ENCODE measurements around the gene TDRD9.

TDRD9 gene

DNA sequence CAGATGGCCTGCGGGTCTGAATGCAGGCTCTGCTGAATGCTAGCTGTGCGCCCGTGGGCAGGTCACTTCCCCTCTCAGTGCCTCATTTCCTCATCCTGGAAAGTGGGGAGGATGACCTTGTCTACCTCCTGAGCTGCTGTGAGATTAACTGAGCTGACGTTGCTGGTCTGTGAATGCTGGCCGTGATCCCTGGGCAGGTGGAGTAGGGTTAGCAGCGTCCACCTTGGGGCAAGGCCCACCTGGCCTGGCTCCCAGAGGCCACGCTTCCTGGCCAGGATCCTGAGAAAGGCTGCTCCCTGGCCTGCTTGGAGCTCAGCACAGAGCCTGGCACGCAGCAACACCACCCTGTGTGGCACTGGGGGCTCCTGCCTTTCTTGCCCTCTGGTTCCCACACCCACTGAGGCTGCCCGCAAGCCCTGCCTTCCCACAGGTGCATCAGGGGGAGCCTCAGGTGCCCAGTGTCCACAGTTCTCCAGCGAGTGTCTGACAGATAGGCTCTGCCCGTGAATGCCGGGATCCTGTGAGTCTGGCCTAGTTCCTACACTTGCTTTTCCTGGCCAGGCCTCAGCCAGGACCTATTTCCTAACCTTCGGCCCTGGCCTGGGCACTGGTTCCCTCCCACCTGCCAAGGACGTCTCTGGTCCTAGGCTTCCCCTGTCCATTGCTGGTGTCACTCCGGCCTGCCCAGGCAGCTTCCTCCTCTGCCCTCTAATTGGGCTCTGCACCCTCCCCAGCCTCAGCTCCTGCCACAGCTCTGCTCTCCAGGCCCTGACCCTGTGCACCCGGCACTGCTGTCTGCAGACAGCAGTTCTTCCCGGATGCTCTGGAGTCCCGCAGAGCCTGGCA is 37.2 kb upstream of the TDRD9 start:
- no peak for DNase-seq (ENCODE audit: low read depth, low spot score)

DNA sequence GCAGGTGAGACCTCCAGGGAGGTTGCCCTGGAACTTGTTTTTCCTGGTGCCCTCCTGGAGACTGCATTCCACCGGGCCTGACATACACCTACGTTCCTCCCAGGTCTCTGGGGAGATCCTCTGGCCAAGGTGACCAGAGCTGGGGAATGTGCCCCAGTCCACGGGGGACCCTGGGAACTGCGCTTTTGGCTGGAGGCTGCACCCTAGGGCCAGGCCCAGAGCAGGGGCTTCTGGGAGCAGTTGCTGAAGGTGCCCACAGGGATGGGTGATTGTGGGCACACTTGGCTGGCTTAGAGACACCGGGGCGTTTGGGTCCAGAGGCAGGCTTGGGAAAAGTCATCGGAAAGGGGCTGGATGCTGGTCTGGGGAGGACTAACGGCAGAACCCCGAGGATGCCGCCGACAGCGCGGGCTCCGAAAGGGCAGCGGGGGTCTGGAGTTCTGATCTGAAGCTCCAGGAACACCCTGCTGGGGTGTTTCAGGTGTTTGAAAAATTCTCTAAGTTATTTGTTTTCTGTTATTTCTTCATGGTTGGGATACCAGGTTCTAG is 36.5 kb upstream of the TDRD9 start:
- no peak for DNase-seq (ENCODE audit: low read depth, low spot score)

DNA sequence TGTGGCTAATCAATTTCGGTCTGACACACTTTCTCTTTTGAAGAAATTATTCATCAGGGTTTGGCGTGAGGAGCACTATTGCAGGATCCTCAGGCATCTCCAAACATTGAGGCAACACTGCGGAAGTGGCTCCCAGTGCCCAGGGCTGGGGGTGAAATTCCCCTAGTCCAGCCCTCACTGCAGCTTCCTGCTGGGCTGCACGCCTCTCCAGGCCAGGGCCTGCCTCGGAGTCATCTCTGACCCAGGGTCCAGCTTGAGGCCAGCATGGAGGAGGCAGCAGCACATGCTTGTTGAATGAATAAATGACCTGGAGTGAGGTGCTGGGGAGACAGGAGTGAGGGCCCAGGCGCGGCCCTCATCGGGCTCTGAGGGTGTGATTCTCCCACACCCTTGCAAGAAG is 36.0 kb upstream of the TDRD9 start:
- DNase-seq (ENCODE audit: low read depth, low spot score), result no peak

DNA sequence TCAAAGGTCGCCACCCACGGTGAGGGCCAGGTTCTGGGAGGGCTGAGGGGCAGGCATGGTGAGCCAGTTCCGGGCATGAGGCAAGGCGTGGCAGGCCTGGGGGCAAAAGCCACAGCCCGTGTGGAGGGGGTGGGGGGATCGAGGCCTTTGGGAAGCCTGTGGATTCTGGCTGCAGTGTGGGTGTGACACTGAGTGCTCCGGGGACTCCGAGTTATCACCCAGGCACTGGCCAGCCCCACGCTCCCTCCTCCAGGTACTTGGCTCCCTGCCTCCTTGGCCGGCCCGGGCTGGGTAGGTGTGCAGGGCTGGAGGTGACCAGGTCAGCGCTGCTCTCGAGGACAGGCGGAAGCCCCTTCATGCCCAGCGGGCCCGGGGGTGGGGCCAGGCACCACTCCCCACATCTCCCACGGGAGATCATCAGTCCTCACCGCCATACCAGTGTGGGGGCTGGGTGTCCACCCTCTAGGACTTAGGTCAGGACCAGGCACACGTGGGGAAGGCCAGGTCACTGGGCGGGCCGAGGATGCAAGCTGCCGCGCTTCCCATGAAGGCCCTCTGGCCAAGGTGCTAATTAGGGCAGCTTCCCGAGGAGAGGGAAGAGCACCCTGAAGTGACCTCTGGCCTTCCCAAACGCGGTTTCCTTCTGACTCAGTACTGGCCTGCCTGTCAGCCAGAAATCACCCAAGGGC is 34.1 kb upstream of the TDRD9 start:
- DNase-seq (ENCODE audit: low read depth, low spot score), result no peak

DNA sequence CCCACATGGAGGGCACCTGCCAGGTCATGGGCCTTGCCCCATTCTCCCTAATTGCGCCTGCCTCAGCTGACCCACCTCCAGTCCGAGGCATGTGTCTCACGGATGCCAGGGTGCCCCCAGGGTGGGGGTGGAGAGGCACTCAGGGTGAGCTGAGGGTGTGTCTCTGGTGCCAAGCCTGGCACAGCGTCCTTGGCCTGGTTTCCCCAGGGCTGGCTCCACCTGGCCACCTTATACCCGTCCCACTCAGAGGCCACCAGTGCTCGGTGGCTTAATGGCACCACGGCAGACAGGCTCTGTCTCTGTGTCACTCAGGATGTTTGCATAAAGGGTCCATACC is 33.6 kb upstream of the TDRD9 start:
- no peak for DNase-seq (ENCODE audit: low read depth, low spot score)

DNA sequence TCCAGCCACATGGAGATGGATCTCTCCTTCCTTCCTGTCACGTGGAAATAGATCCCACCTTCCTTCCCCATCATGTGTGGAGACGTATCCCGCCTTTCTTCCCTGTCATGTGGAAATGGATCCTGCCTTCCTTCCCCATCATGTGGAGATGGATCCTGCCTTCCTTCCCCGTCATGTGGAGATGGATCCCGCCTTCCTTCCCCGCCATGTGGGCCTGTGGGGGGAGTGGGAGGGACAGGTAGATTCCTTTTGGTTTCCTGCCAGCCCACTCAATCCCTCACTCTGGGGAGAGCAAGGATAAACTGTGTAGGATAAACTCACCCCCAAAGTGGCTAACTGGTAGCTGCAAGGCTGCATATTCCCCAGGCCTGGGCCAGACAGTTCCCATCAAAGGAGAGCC is 31.7 kb upstream of the TDRD9 start:
- no peak for DNase-seq (ENCODE audit: low read depth, low spot score)

DNA sequence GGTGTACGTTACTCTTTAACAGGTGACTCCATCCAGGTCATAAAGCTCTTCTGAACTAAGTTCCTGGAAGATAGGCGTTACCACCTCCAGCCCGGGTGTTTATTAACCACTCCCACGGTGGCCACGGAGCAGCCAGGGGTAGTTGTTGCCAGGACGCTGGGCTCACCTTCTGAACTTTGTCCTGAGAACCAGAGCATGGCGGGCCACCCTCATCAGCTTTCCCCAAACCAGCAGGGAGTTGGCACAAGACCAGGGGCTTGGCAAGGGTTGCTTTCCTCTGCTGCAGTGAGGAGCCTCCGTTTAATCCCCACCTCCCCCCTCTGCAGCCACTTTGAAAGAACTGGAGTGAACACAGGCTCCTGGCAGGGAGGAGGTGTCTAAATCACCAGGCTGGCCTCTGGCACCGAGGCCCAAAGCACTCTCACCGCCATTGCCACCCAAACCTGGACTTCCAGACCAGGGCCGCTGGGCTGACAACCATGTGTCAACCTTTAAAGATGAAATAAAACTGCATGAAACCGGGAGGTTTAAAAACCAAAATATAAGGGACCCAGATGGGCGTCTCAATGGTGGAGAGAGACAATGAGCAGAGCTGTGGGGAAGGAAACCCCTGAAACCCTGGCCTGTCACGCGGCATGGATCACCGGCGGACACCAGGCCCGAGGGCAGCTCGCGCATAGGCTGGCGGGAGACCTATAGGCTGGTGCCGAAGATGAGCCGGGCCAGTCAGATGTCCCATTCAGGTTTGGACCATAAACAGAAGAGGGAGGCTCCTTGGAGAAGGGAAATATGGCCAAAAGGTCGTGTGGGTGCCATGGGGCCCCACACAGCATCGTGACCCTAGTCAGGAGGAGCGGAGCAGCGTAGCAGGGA is 30.9 kb upstream of the TDRD9 start:
- no peak for DNase-seq (ENCODE audit: low read depth, low spot score)

DNA sequence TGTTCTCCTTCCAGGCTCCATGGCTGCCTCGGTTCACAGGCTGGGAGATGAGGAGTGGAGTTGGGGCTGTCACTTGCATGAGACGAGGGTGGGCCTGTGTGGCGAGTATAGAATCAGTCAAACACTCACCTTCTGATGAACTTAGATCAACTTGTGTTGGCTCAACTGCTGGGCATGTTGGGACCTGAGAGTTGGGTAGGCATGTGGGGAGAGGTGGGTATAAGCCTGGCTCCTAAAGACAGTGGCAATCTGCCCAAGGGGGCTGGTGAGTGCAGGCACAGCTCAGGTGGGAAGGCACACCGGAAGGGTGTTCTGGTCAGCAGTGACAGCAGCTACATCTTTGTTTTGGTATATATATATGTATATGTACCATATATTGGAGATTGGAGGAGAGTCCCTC is 30.1 kb upstream of the TDRD9 start:
- no peak for DNase-seq (ENCODE audit: low read depth, low spot score)

DNA sequence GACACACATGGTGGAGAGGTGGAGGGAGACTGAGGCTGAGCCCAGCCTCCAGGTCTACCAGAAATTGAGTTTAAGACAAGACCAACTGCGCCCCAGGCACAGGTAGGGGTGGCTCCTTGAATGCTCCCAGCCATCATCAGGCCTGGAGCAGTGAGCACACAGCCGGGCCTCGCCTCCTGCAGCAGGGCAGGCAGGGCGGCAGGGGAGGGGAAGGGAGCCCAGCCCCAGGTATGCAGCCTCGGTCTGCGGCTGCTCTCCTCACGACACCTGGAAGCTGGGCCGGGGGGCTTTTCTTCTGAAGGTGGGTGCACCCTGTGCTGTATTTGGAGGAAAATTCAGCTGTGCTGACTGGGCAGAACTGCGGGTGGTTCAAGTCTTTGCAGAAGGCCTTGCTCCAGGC is 29.5 kb upstream of the TDRD9 start:
- DNase-seq (ENCODE audit: low read depth, low spot score), result no peak

DNA sequence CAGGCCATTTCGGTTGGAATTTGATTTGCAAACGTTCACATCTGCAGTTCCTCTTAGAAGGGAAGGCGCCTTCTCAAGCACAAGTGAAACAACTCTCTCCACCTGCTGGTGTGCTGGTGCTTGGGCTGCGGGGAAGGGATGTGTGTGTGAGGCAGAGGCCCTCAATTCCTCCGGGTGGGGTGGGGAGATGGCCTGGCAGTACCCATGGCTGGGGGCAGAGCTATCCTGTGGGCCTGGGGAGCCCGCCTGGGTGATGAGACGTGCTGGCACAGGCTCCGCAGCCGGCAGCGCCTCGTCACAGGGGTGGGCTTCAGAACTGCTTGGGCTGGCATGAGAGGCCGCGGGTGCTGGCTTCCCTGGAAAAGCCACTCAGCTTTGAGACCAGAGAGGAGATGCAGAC is 28.9 kb upstream of the TDRD9 start:
- no peak for DNase-seq (ENCODE audit: low read depth, low spot score)

DNA sequence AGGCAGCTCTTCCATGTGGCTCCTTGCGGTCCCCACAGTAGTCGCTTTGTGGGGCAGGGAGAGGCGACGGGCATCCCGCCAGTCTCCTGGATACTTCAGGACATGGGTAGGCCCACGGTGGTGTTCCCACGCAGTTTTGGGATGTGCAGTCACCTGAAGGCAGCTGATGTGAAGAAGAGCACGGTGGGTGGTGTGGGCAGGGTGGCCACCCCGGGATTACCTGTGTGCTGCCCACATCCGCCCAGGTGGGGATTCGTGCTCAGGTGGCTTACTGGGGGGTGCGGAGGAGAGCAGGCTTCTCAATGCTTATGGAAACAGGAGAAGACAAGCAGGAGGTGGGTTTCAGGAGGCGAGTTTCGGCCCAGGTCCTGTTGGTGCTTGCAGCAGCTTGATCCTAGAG is 28.4 kb upstream of the TDRD9 start:
- no peak for DNase-seq (ENCODE audit: low read depth, low spot score)

DNA sequence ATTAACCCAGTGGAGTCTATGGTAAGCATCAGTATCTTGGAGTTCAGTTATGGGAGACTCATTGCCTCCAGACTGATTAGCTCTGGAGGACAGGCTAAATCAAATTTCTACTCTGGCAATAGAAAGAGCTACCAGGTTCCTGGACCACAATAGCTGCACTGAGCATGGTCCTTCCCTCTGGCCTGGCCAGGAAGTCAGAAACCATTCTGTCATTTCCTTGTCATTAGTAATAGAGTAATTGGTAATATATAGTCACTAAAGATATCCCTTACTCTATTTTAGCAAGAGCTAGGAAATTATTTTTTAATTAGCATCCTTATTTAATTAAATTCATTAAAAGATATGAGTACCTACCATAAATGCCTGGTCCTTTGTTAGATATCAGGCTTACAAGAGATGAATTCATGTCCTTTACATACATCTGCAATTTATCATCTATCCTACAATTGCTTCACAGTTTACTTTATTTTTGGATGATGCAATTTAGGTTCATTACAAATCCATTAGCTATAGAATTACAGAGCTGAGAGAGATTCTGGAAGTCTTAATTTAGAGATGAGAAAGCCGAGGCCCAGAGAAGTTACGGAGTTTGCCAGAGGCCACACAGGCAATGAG is 23.7 kb upstream of the TDRD9 start:
- no peak for DNase-seq (ENCODE audit: low read depth, low spot score)

DNA sequence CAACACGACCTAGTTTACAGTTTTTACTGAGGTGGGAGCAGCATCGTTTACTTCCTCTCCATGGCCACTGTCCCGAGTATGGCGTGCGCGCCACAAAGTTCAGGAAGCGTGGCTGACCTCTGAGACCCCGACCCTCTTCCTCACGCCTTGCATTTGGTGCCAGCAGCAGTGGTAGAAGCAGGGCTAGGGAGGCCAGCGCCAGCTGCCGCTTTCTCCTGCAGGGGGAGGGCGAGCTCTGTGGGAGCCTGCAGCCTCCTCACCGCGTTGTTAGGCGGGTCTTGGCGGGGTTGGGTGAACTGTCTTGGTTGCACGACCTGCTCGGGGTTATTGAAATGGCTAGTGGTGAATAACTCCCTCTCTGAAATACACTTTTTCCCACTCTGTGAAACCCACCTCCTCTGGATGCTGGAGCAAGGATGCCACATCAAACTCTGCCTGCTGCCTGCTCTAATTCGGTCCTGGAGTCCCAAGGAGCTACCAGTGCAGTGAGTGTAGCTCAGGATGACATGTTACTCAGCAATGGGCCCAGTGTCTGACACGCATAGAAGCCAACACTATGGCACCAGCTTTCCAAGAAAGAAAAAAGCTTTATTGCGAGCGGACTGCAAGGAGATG is 22.3 kb upstream of the TDRD9 start:
- DNase-seq (ENCODE audit: low read depth, low spot score), result no peak

DNA sequence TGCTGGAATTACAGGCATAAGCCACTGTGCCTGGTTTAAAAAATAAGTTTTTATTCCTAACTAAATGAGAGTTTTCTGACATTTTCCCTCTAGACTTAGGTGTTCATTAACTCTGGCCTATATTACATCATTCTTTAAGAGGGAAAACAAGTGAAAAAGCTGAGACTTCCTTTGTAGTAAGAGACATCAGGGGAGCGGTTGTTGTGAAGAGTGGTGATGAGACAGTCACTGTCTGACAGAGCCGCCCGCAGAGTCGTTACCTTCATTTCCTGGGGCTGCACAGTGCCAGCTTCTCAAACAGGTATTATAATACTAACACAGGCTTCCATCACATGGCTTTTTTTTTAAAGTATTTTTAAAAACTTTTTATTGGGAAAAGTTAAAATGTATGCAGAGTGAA is 19.7 kb upstream of the TDRD9 start:
- DNase-seq (ENCODE audit: low read depth, low spot score), result no peak

DNA sequence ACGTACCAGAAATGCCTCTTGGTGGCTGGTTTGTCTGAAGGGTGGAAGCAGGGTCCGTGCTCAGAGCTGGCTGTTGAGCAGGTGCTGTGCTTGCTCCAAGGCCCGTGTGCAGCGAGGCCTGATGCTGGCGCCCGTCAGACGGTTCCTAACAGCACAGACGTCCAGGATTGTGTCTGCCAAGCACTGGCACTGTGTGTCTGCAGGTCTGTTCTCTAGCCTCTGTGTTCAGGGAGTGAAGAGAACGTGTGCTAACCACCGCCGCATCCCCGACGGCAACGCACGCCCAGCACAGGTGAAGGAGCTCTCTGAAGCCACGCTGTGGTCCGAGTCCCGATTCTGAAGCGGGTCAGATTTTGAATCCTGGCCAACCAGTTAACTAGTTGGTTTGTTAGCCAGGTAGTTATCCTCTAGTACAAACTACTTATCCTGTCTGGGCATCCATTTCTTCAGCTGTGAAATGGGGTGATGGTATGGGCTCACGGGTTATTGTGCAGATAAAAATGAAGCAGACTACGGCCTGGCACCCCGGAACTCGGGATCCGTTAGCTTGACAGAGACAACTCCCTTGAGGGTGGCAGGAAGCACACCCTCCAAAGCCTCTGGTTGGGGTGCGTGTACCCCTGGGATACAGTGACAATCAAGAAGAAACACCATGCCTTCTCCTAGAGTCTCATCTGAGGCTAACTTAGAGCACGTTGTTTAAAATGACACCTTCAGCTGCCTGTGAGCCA is 18.6 kb upstream of the TDRD9 start:
- no peak for DNase-seq (ENCODE audit: low read depth, low spot score)

DNA sequence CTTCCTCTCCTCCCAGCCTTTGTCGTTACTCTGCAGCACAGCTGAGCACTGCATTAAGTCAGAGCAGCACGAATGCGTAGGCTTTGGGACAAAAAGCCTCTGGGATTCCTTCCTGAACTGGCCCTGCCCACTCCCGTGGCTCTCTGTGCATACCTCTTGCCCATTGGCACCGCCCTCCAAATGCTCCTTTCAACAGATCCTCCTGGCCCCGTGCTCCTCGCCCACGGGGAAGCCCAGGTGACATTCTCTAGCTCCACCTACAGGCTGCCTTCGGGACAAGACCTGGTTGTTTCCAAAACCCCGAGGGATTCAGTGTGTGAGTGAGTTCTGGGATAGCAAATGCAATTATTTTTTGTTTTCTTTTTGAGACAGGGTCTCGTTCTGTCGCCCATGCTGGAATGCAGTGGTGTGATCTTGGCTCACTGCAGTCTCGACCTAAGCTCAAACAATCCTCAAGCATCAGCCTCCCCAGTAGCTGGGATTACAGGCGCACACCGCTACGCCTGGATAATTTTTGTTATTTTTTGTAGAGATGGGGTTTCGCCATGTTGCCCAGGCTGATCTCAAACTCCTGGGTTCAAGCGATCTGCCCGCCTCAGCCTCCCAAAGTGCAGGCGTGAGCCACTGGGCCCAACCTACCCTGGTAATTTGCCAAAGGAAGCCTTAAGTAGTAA is 17.9 kb upstream of the TDRD9 start:
- DNase-seq (ENCODE audit: low read depth, low spot score), result no peak

DNA sequence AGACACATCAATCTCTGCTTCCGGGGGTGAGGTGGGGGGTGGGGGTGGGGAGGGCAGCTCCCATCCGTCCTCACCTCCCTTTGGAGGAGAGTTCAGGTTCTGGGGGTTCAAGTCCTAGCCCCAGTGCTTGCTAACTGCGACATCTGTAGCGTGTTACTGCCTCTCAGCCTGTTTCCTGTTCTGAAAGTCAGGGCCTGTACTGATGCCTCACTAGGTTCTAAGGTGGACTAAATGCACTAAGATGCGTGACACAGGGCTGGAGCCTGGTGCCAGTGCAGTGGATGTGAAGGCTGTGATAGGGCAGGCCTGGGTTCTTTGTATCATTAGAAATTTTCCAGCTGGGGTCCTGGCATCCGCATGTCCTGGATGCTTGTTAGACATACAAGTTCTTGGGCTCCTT is 17.3 kb upstream of the TDRD9 start:
- DNase-seq (ENCODE audit: low read depth, low spot score), result no peak

DNA sequence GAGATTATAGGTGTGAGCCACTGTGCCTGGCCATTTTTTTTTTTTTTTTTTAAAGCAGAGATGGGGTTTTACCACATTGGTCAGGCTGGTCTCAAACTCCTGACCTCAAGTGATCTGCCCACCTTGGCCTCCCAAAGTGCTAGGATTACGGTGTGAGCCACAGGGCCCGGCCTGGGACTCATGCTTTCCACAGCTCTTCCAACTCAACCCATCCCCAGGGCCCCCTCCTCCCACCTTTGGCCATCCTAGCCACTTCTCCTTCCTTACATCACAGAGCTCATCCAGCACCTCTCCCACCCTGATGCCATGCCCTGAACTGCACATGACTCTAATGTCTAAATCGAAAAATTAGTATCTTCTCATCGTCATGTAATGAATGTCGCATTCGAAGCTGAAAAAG is 12.6 kb upstream of the TDRD9 start:
- no peak for DNase-seq (ENCODE audit: low read depth, low spot score)

DNA sequence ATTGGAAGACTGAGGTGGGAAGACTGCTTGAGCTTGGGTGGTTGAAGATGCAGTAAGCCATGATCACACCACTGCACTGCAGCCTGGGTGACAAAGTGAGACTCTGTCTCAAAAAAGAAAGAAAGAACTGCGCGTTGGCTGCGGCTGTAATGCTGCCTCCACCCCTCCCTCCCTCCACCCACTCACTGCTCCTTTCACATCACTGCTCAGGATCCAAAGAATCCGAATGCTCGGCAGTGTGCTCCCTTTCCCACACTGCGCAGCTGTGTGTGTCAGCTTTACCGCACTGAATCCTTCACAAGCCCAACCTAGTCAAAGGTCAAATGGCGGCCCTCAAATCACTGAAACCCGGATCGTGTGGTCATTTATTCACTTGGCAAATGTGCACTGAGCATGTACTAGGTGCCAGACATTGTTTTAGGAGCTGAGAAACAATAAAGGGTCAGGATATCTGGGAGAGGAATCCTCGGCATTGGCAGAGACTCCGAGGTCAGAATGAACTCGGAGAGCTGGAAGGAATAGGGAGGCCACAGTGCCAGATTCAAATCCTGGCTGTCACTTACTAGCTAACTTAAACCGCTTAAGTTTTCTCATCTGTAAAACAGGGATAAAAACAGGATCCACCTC is 11.5 kb upstream of the TDRD9 start:
- no peak for DNase-seq (ENCODE audit: low read depth, low spot score)

Measured in brain pericyte (primary cell).